Measurements from ENCODE around the gene GCLM. TPM values are rescaled to one million over a fixed set of nuclear protein-coding genes. Genes with fewer than 3 reads are reported as not detected.
A peak's percentile ranks its signal among the peaks of the same experiment; 100 is the strongest.

GCLM gene
- total and polyA plus RNA-seq, 9 of the 15 experiments (the other 6 are each of a cell fraction or from before 2014, with no cell fraction given): 9.3 to 71.6 (median 24.5) TPM

DNA sequence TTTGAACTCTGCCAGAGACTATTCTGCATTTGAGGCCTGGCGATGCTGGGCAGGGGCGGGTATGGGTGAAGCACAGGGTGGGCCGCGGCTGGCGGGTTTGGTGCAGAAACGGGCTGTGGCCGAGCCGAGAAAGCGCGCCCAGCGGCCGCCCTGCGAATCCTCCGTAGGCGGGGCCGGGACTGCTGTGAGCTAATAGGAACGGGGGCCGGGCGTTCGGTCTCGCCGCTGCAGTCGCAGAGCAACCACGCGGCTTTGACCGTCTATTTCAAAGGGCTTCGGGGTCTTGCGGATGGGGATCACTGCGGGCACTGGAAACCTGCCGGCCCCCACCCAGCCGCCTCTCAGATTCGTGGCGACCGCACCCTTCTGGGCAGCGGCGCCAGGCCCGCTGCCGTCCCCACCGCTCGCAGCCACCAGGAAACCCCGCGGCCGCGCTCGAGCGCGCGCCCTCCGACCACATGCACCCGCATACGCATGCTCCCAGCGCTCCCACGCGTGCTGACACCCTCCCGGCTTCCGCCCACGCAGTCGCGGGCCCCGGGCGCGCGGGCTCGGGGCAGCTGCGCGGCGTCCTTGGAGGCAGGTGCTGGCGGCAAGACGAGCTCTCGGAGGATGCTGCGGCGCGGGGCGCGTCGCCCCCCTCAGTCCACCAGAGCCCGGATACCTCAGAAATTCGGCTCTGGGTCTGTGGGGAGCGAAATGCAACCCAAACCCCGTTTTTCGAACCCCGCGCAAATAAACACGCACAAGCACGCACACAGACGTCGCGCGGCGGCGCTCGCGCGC, 62.8 kb downstream of the GCLM start (continued):
- TF ChIP-seq GABPB2 (CRISPR knock-in tag; conservative IDR thresholded peaks at IDR 0.05) (no peak), GTF2A2 (tag; IDR thresholded peaks at IDR 0.05) (no peak), MTF1 (CRISPR knock-in tag; IDR thresholded peaks at IDR 0.05; ENCODE audit: borderline replicate concordance) (no peak), ZNF174 (CRISPR knock-in tag; IDR thresholded peaks at IDR 0.05) (no peak), ZBTB7A (IDR thresholded peaks at IDR 0.05; ENCODE audit: borderline replicate concordance, control insufficient read depth, low read depth, low read length) (peak; percentile 66; the same call in 1 of the 2 replicates), PHB (CRISPR knock-in tag; IDR thresholded peaks at IDR 0.05) (0 out of 2 replicates have a peak, but pooled peaks have one; percentile 21), RBM14 (IDR thresholded peaks at IDR 0.05; ENCODE audit: borderline replicate concordance, insufficient read depth, low read depth, low read length) (no peak), HEY1 (CRISPR knock-in tag; IDR thresholded peaks at IDR 0.05; ENCODE audit: borderline replicate concordance) (no peak), MECOM (CRISPR knock-in tag; IDR thresholded peaks at IDR 0.05) (no peak), RBM39 (optimal IDR thresholded peaks at IDR 0.05; ENCODE audit: low read depth, low read length) (no peak), ZFP30 (CRISPR knock-in tag; IDR thresholded peaks at IDR 0.05; ENCODE audit: borderline replicate concordance) (no peak), SMAD3 (CRISPR knock-in tag; conservative IDR thresholded peaks at IDR 0.05) (no peak), REST (IDR thresholded peaks at IDR 0.05; ENCODE audit: borderline replicate concordance) (no peak), REST (CRISPR knock-in tag; IDR thresholded peaks at IDR 0.05; ENCODE audit: low read depth) (no peak)
- TF ChIP-seq, protein P1, sequence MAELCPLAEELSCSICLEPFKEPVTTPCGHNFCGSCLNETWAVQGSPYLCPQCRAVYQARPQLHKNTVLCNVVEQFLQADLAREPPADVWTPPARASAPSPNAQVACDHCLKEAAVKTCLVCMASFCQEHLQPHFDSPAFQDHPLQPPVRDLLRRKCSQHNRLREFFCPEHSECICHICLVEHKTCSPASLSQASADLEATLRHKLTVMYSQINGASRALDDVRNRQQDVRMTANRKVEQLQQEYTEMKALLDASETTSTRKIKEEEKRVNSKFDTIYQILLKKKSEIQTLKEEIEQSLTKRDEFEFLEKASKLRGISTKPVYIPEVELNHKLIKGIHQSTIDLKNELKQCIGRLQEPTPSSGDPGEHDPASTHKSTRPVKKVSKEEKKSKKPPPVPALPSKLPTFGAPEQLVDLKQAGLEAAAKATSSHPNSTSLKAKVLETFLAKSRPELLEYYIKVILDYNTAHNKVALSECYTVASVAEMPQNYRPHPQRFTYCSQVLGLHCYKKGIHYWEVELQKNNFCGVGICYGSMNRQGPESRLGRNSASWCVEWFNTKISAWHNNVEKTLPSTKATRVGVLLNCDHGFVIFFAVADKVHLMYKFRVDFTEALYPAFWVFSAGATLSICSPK (IDR thresholded peaks at IDR 0.05; ENCODE audit: borderline replicate concordance): no peak
- TF ChIP-seq, protein P2, sequence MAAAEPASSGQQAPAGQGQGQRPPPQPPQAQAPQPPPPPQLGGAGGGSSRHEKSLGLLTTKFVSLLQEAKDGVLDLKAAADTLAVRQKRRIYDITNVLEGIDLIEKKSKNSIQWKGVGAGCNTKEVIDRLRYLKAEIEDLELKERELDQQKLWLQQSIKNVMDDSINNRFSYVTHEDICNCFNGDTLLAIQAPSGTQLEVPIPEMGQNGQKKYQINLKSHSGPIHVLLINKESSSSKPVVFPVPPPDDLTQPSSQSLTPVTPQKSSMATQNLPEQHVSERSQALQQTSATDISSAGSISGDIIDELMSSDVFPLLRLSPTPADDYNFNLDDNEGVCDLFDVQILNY (CRISPR knock-in tag; IDR thresholded peaks at IDR 0.05): 0 out of 2 replicates have a peak, but pooled peaks have one; percentile 28
- TF ChIP-seq, protein P3, sequence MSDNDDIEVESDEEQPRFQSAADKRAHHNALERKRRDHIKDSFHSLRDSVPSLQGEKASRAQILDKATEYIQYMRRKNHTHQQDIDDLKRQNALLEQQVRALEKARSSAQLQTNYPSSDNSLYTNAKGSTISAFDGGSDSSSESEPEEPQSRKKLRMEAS (CRISPR knock-in tag; IDR thresholded peaks at IDR 0.05): peak; percentile 85

Data from K562 (cell line).